Mucosa of rectum (tissue), 2 donors: ENCODE measurements around the gene TMEM51.

Experiments used
- H3K27ac ChIP-seq, 2 donors: one replicate each; pipeline ENCODE4 v1.7.0; 2013; ENCODE audit warnings: inconsistent platforms in 2 of 2, low read depth in 2 of 2, low read length in 2 of 2
- H3K27me3 ChIP-seq, 2 donors: one replicate each; pipeline ENCODE4 v1.7.0; 2013; ENCODE audit warnings: low read length in 2 of 2; ENCODE audit not compliant: control insufficient read depth in 2 of 2, insufficient read depth in 2 of 2
- H3K36me3 ChIP-seq, 2 donors: one replicate each; pipeline ENCODE4 v1.7.0; 2013; ENCODE audit warnings: low read length in 2 of 2; ENCODE audit not compliant: control insufficient read depth in 2 of 2, insufficient read depth in 2 of 2
- H3K4me1 ChIP-seq, 2 donors: one replicate each; pipeline ENCODE4 v1.7.0; 2013; ENCODE audit warnings: low read length in 2 of 2, mild to moderate bottlenecking in 1 of 2; ENCODE audit not compliant: control insufficient read depth in 2 of 2, insufficient read depth in 2 of 2
- H3K4me3 ChIP-seq, 2 donors: one replicate each; pipeline ENCODE4 v1.7.0; 2013; ENCODE audit warnings: low read length in 2 of 2
- H3K9ac ChIP-seq, 2 donors: one replicate each; pipeline ENCODE4 v1.7.0; 2013; ENCODE audit warnings: low read length in 2 of 2, low read depth in 1 of 2, mild to moderate bottlenecking in 1 of 2
- H3K9me3 ChIP-seq, 2 donors: one replicate each; pipeline ENCODE4 v1.7.0; 2013; ENCODE audit warnings: low read length in 2 of 2; ENCODE audit not compliant: control insufficient read depth in 2 of 2
- donor health status: healthy.
- donor health status: Normal muscosa, but diverticular disease.

The TMEM51 gene

GRCh38 chr1:15115542-15116330, 37.8 kb upstream of the TMEM51 start:
- Histone ChIP-seq H3K9ac (no peak overlapping the region), H3K9me3 (no peaks in the 10 kb centered on the region), H3K4me1 (no peaks in the 10 kb centered on the region), H3K4me3 (no peak overlapping the region), H3K27ac (no peak overlapping the region), H3K27me3 (no peaks in the 10 kb centered on the region), H3K36me3 (no peaks in the 10 kb centered on the region)

DNA sequence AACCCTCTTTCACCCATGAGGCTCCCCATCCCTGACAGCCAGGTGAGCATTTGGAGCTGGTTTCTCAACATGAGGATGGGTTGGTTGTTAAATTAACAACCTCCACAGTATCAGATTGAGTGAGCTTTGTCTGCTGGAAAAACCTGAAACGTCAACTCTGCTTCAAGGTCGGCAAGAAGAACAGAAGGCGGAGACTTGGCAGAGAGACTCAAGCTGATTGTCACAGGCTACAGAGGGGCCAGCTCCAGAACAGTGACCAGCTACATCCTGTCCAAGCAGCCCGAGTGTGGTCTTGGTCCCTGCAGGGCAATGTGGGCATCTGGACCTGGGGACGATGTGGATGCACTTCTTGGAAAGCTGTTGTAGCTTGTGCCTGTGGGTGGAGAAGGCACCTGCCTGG, 36.6 kb upstream of the TMEM51 start:
- no peak overlapping the region for H3K27ac ChIP-seq
- no peaks in the 10 kb centered on the region for H3K4me1 ChIP-seq
- no peak overlapping the region for H3K9ac ChIP-seq
- no peaks in the 10 kb centered on the region for H3K36me3 ChIP-seq
- H3K9me3 ChIP-seq = no peaks in the 10 kb centered on the region
- no peak overlapping the region for H3K4me3 ChIP-seq
- H3K27me3 ChIP-seq = no peaks in the 10 kb centered on the region

DNA sequence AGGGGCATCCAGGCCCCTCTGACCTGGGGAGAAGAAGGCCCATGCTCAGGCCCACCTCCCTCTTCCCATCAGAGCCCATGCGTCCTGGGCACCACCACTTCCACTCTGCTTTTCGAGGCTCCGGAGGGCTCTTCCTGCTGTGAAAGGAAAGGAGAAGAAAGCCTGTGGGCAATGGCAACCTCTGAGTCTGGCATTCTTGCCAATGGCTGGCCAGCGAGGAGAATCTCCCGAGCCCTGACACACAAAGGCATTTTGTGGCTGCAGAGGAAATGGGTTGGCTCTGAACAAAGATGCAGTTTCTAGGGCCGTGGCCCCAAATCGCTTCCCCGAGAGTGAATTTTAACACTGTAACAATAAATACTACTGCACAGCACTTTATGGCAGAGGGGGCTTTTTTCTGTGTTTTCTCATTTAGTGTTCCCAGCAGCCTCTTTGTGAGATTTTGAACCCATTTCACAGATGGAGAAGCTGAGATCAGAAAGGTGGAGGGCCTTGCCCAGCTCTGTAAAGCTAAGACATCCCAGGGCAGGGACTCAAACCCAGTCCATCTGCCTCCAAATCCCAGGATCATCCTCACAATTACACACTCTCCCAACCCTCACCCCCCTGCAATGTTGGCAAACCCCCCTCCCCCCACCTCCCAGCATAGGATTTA, 35.7 kb upstream of the TMEM51 start:
- no peak overlapping the region for H3K9ac ChIP-seq
- H3K4me1 ChIP-seq = no peaks in the 10 kb centered on the region
- no peaks in the 10 kb centered on the region for H3K9me3 ChIP-seq
- H3K4me3 ChIP-seq = no peak overlapping the region
- H3K36me3 ChIP-seq = no peaks in the 10 kb centered on the region
- H3K27me3 ChIP-seq = no peaks in the 10 kb centered on the region
- H3K27ac ChIP-seq = no peak overlapping the region

- no peaks in the 10 kb centered on the region for H3K9me3 ChIP-seq
- no peak overlapping the region for H3K4me3 ChIP-seq
- H3K9ac ChIP-seq = no peak overlapping the region
- H3K4me1 ChIP-seq = no peaks in the 10 kb centered on the region
- no peaks in the 10 kb centered on the region for H3K36me3 ChIP-seq
- H3K27ac ChIP-seq = no peak overlapping the region
- H3K27me3 ChIP-seq = no peaks in the 10 kb centered on the region
Measured at GRCh38 chr1:15118579-15118978, 35.0 kb upstream of the TMEM51 start.

DNA sequence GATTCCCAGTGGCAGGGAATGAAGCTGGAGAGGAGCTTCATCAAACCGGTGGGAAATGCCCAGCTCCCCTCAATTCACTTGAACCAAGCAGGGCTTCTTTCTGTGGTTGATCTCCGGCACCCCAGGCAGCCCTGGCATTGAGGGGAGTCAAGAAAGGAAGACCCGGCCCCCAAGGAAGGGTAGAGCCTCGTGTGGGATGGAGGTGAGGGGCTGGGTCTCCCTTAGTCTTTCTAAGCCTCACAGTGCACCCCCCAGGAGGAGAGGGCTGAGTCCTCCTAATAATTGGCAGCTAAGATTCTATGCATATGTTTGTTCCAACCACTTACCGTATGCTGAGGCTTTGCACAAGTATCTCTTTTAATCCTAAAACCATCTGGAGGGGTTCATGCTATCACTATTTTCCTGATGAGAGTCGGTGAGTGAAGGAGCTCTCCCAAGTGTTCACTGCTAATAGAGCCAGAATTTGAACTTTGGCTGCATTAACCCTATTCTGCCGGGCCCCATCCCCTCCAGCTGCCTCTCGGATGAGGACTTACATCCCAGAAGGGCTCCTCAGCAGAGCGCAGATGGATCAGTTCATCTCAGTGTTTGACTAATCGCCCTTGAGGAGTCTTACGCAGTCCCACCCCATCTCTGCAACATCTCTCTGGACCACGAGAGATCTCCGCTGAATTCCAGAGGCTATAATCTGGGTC, 33.1 kb upstream of the TMEM51 start:
- no peaks in the 10 kb centered on the region for H3K4me1 ChIP-seq

DNA sequence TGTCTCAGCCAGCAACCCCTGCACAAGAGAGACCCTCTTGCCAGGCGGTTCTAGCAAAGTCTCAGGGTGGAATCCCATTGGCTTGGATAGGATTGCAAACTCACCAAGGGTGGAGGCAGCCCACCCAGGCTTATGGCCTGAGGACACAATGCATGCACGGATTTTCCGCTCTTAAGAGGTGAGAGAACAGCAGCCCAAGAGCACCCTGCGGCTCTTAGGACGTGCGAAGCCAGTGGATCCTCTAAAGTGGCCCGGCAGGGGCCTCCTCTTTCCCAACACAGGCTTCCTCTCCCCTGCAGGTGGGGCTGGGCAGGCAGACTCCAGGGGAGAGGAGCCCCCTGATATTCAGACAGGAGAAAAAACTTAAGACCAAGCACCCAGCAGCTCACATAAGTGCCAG, 31.2 kb upstream of the TMEM51 start:
- H3K9ac ChIP-seq = no peak overlapping the region

More for the DNA sequence above, 33.1 kb upstream of the TMEM51 start:
- H3K9ac ChIP-seq = no peak overlapping the region
- H3K36me3 ChIP-seq = no peaks in the 10 kb centered on the region
- H3K27ac ChIP-seq = no peak overlapping the region
- no peaks in the 10 kb centered on the region for H3K27me3 ChIP-seq
- no peaks in the 10 kb centered on the region for H3K9me3 ChIP-seq
- H3K4me3 ChIP-seq = no peak overlapping the region

GRCh38 chr1:15123270-15123669, 30.3 kb upstream of the TMEM51 start:
- Histone ChIP-seq H3K4me3 (no peak overlapping the region), H3K36me3 (no peaks in the 10 kb centered on the region), H3K27ac (no peak overlapping the region), H3K4me1 (no peaks in the 10 kb centered on the region), H3K27me3 (no peaks in the 10 kb centered on the region), H3K9ac (no peak overlapping the region), H3K9me3 (no peaks in the 10 kb centered on the region)

More for the DNA sequence above, 31.2 kb upstream of the TMEM51 start:
- no peak overlapping the region for H3K27ac ChIP-seq
- no peaks in the 10 kb centered on the region for H3K4me1 ChIP-seq
- no peaks in the 10 kb centered on the region for H3K9me3 ChIP-seq
- H3K27me3 ChIP-seq = no peaks in the 10 kb centered on the region
- no peaks in the 10 kb centered on the region for H3K36me3 ChIP-seq
- H3K4me3 ChIP-seq = no peak overlapping the region

- Histone ChIP-seq H3K27me3 (no peaks in the 10 kb centered on the region), H3K9ac (no peak overlapping the region), H3K4me1 (no peaks in the 10 kb centered on the region), H3K36me3 (no peaks in the 10 kb centered on the region), H3K4me3 (no peak overlapping the region), H3K27ac (no peak overlapping the region), H3K9me3 (no peaks in the 10 kb centered on the region)
Measured at GRCh38 chr1:15123925-15124324, 29.6 kb upstream of the TMEM51 start.

GRCh38 chr1:15124362-15125100, 29.0 kb upstream of the TMEM51 start:
- H3K27me3 ChIP-seq = no peaks in the 10 kb centered on the region

More at GRCh38 chr1:15124362-15125100, 29.0 kb upstream of the TMEM51 start:
- H3K9me3 ChIP-seq = no peaks in the 10 kb centered on the region
- H3K27ac ChIP-seq = no peak overlapping the region
- no peaks in the 10 kb centered on the region for H3K4me1 ChIP-seq
- no peak overlapping the region for H3K9ac ChIP-seq
- no peak overlapping the region for H3K4me3 ChIP-seq
- no peaks in the 10 kb centered on the region for H3K36me3 ChIP-seq
